Hematopoietic multipotent progenitor cell treated with erythropoietin and hydrocortisone succinate and interleukin-3 and kit ligand, for 15 days (in vitro differentiated cells): ENCODE data around the gene CDIP1.

Experiments
- DNase-seq: peaks from one replicate; pipeline ENCODE4 v3.0.0-alpha.2; 2015; ENCODE audit warnings: low spot score

CDIP1 gene

DNA sequence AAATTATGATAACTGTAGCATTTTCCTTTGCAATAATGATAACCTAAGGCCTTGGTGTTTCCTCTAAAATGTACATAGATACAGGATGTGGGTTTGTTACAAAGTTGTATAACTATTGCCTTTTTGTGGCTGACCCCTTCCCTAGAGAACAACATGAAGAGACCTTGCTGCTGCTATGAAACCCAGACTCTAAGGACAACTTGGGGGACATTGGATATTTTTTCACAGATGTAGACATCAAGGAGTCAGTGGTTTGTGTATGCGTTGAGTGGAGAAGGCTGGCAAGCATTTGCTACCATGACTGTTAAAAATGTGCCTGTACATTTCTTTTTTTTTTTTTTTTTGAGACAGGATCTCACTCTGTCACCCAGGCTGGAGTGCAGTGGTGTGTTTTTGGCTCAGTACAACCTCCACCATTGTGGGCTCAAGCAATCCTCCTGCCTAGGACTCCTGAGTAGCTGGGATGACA is 50.0 kb downstream of the CDIP1 start:
- DNase-seq, result no peak

DNA sequence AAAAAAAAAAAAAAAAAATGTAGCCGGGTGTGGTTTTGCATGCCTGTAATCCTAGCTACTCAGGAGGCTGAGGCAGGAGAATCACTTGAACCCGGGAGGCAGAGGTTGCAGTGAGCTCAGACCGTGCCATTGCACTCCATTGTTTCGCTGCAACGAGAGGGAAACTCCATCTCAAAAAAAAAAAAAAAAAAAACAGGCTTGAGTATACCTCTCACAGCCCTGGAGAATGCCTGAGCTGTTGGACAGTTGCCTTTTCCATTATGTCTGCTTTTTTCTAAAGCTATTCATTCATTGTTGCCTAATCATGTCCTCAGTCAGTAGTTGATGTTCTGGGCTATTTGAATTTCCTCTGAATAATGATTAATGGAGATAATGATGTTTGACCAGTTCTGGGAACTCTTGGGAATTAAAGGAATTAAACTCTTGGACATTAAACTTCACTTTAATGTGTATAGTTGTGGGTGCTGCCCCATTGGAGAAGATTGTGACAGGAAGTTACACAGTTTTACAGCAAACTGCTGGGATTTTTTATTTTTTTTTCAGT is 50.5 kb downstream of the CDIP1 start:
- no peak for DNase-seq

DNA sequence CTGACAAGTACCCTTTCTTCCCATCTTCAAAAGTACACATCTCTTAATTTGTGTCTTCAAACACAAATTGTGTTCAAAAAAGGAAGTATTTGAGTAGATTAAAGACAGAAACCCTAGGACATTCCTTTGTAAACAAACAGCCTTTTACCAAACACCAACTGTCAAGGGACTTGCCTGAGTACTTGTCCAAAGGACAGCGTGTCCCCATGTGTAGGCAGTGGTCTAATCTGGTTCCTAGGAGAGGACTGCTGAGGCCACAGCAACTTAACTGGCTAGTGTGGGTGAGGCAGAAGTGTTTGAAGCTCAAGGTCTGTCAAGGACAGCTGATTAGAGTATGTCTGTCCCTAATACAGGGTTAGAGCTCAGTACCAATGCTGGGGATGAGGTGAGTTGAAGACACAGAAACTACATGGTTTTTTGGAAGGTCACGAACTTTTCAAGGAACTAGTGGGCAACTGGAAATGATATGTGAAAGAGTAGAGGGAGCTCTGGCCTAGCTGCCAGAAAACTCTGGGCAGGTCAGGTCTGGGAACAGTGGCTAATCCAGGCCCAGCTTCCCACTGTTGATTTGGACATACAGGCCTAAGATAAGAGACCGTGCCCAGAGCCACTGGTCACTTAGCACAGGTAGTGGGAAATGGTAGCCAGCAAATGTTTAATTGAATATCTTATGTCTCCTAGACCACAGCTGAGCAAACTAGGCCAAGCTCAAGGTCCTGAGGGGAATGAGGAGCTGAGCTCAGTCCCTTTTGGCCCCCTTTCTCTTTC is 52.3 kb downstream of the CDIP1 start:
- no peak for DNase-seq

DNA sequence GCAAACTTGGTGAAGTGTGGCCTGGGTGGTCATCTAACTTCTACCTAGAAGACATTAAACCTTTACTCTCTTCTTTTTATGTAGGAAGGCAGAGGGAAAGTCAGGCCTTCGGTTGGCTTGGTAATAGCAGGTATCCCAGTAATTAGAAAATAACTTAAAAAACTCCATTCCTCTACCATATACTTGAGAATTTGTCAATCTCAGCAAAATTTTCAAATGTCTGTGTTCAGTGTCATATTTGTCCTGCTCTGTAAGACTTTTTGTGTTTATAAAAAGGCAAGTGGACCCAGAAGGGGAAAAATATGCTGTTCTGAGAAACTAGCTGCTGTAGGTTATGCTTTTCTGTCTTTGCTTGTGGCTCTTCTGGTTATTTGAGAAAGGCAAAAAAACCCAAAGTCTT is 56.6 kb downstream of the CDIP1 start:
- DNase-seq, result no peak

DNA sequence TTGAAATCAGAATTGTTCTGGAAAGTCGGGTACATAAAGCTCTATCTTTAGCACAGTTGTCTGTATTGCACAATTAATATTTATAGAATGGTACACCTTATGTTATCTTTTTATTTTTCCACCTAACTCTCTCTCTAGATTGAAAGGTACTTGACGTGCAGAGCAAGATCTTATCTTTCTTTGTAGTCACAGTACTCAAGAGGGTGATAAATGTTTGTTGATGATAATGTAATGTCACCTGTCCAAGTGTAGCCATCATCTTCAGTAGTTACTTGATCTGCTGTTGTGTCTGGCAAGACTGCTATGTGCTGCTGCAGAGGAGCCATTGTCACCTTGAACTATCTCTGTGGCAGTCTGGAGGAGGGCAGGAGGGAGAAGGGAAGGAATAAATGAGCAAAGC is 57.0 kb downstream of the CDIP1 start:
- no peak for DNase-seq

DNA sequence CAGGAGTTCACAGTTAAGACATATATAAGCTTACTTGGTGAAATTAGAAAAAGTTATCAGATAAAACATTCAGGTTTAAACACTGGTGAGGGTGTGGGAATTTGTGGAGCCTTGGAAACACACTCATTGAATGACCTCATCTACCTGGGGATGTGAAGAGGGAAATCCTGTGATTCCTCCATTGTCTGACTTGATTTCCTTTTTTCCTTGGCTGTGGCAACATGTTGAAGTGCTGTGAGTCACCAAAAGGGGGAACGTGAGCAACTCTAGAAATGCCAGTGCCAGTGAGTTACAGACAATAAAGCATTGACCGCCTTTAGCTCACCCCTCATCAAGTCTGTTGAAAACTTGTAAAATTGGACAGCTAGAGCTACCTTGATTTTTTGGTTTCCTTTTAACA is 60.6 kb downstream of the CDIP1 start:
- DNase-seq, result no peak

DNA sequence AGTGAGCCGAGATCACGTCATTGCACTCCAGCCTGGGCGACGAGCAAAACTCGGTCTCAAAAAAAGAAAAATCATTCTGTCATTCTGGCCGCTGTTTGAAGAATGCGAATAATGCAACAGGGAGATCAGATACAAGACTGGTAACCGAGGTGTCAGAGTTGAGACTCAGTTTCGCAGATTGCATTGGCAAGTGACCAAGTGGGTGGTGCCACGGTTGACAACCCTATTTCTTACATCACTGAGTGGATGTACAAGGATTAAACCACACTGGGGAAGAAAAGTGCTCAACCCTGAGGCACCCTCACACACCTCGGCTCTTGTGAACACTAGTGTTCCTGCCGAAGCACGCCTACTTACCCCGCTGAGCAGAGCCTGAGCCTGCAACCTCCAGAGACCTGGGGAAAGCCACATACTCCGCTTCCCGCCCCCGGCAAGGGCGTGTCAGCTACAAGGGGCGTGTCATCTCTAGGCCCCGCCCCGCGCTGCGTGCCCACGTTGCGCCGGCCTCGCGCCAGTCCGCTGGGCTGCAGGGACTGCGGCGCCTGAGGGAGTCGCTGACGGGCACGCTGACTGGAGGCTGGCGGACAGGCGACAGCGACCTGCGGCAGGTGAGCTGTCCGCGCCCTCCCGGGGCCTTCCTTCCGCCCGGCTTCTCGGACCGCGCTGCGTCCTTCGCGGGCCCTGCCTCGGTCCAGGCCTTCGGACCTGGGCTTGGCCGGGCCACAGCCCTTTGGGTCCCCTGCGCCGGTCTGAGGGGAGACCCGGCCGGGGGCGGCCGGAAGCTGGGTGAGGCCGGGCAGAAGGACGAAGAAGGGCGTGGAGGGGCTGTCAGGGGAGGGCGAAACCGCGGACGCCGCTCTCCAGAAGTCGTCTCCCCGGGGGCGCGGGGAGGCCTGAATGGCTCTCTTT is 62.4 kb downstream of the CDIP1 start, which contains the start of gene HMOX2:
HMOX2 (plus strand) TSS at position 519 of the 909 bp plus-strand sequence. CDS start 29,127 bp downstream, outside the sequence.
- peak; percentile 87 for DNase-seq

DNA sequence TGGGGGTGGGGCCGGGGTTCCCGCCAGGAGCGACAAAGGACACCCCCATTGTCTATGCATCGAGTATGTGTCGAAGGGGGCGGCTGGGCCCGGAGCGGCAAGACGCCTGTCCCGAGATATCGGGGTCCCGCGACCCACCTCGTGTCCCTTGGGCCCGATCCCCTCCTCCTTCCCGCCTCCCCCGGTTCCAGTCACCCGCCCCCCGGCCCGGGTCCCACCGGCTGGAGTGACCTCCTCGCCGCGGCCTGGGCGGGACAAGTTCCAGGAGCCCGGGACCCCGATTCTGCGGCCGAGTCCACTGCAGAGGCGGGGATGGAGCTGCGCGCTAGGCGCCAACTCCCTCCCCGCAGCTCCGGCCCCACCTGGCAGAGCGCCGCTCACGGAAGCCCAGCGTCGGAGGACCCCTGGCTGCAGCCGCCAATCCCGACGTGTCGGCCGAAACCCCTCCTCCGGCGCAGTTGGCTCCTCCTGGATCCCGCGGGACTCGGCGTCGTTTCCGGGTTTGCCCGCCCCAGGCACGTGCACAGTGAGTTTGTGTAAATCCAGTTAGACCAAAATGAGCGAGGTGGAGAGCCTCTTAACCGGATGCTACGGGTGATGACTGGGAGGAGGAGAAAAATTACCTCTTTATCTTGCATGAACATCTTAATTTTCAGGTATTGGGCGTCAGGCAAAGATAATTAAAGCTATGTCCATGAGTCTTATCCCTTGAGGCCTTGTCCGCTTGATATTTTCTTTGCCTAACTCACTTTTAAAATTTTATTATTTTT is 64.2 kb downstream of the CDIP1 start, which contains the start of gene NMRAL1:
NMRAL1 (minus strand) TSS at position 434 of the 770 bp plus-strand sequence. CDS start 493 bp downstream, outside the sequence.
- DNase-seq, result peak; percentile 30

DNA sequence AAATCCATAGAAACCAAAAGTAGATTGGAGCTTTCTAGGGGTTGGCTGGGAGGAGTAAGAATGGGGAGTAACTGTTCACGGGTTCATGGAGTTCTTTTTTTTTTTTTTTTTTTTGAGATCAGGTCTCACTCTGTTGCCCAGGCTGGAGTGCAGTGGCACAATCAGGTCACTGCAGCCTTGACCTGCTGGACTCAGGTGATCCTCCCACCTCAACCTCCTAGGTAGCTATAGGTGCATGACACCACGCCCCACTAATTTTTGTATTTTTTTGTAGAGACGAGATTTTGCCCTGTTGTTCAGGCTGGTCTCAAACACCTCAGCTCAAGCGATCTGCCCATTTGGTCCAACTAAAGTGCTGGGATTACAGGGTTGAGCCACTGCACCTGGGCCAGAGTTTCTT is 65.7 kb downstream of the CDIP1 start:
- DNase-seq, result no peak

DNA sequence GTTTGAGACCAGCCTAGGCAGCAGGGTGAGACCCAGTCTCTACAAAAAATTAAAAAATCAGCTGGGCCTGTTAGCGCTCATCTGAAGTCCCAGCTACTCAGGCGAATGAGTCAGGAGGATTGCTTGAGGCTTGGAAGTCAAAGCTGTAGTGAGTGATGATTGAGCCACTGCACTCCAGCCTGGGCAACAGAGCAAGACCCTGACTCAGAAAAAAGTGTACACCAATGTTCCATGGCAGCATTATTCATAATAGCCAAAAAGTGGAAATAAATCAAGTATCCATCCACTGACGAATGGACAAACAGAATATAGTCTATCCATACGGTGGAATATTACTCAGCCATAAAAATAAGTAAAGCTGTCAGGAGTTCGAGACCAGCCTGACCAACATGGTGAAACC is 66.7 kb downstream of the CDIP1 start:
- no peak for DNase-seq

DNA sequence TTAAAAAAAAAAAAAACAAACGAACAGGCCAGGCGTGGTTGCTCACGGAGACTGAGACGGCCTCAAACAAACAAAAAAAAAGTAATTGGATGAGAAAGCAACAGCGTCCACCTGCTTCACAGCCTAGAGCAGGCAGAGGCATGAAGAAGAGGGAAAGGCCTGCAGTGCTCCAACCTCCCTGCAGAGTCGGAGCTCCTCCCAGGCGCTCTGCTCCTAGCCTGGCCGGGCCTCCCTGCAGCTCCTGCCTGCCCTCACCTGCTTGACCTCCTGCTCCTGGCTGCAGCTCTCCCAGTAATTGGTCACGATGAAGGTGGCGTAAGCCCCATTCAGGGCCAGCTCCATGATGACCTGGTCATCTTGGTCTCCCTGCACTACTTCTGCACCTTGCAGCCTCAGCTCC is 69.6 kb downstream of the CDIP1 start:
- no peak for DNase-seq

DNA sequence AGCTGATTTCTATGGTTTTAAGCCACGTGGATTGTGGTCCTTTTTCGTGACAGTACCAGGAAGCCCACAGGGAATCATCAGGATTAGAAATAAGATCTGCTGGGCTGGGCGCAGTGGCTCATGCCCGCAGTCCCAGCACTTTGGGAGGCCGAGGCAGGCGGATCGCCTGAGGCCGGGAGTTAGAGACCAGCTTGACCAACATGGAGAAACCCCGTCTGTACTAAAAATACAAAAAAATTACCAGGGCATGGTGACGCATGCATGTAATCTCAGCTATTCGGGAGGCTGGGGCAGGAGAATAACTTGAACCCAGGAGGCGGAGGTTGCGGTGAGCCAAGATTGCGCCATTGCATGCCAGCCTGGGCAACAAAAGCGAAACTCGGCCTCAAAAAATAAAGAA is 70.7 kb downstream of the CDIP1 start:
- DNase-seq, result no peak

DNA sequence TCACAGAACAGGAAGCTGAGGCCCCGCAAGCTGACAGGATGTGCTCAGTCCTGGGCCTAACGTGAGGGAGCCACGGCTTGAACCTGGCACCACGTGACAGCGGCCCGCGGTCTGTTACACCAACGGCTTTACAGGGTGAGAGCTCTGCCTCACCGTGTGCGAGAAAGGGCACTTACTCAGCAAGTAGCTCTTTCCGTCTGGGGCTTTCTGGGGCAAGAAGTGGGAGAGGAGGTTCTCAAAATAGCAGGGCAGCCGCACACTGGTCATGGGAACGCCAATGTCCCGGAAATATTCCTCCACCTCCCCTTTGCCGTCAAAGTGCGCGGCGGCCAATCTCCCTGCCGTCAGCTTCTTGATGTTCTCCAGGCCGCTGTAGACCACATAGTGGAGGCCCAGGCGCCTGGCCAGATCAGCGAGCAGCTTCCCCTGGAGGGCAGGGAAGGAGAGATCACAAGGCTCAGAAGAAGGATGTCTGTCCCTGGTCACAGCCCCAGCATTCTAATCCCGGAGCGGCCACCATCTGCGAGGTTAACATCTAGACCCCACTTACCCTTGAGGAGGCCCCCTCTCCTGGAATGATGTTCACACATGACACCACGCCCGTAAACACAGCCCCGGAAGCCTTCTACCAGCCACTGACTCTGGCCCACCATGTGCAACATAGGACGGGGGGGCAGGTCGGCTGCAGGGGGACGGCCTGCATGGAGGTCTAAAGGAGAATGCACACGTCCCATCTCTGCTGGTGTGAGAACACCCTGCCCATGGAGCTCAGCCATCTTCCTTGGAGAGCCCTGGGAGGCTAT is 72.4 kb downstream of the CDIP1 start:
- no peak for DNase-seq

DNA sequence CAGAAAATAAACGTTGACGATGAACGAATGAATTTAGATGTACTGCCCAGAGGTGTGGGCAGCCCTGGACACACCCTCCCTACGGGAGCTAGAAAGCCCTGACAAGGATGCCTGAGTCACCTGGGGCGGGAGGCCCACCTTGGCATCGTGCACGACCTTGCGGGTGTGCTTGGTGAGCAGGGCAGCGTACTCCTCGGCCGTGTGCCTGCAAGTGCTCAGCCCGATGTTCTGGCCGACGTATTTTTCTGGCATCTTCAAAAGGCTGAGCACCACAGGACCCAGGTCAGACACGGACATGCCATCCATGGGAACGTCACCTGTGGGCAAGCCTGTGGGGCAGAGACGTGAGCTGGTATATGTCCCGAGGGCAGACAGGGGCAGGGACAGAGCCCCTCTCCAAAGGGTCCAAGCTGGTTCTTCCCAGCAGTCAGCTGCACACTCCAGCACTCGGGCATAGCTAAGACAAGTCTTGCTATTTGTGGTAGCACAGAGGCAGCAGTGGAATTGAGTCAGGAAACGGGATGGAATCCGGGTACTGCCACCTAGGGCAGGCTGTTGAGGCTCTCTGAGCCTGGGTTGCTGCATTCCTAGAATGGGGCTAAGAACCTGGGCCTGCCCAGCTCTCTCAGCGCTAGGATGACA is 74.9 kb downstream of the CDIP1 start:
- DNase-seq, result no peak

DNA sequence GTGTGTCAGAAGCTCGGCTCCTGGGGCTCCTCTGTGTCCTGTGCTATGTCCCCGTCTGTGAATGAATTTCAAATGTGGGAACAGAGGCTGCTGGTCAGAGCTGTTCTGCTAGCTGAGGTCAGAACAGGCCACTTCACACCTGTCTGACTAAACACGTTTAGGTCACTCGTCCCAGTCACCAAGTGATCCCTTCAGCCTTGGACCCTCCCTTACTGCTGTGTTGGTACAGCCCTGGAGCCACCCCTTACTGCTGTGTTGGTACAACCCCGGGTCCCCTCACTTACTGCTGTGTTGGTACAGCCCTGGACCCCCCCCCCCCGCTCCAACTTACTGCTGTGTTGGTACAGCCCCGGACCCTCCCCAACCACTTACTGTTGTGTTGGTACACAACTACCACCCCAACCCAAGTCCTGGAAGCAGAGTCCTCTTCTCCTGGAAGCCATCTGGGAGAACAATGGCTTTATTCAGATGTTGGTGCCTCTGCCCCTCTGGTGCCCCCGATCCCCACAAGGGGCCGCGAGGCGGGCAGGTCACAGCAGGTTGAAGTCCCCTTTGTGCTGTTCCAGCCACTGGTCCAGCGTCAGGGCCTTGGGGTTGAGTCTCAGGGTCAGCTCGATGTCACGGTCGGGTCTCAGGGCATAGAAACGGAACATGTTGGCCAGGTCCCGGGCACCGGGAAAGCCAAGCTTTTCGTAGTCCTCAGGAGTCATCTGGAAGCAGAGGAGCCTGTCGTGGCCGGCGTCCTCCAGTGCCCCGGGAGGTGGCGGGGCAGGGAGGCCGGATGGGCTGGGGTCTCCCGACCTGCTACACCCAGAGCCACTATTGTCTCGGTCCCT is 77.1 kb downstream of the CDIP1 start:
- DNase-seq, result no peak

DNA sequence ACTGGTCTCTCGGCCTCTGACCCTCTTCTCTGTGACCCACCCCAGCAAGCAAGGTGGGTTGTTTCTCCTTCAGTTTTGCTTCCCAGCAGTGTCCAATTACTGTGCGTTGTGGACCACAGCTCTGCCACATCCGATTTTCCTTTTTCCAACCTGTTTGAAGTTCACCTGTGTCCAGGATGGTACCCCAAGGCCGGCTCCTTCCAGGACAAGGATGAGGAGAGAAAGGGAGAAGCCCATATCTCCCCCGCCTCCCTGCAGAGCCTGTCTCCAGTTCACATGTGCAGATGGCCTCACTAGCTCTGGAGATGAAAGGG is 77.7 kb downstream of the CDIP1 start:
- DNase-seq, result no peak
